GM23338 (cell line): ENCODE results near the gene PDLIM5. TPM values are rescaled to one million over a fixed set of nuclear protein-coding genes. Genes with fewer than 3 reads are reported as not detected.
A peak's percentile ranks its signal among the peaks of the same experiment; 100 is the strongest.

Source experiments
- ATAC-seq: fragments of 200-7000 bp; cut with Tn5 transposase; 3 replicates; pipeline ENCODE4 v1.9.1; 2020
- DNase-seq: peaks from one replicate; pipeline ENCODE4 v3.0.0-alpha.2; 2015; ENCODE audit warnings: low spot score
- H2AFZ ChIP-seq: fragments of 200-600 bp; sonication (generic); 2 replicates; pipeline ENCODE4 v1.8.0; 2016; ENCODE audit warnings: antibody characterized with exemption, mild to moderate bottlenecking, moderate library complexity
- H3F3A ChIP-seq: fragments of 200-600 bp; sonication (generic); replicated peaks from 2 replicates; pipeline ENCODE4 v1.8.0; 2017; ENCODE audit warnings: antibody characterized with exemption, mixed run types, low read depth
- H3K27ac ChIP-seq: fragments of 200-600 bp; sonication (generic); 2 replicates; pipeline ENCODE4 v1.6.1; 2016; ENCODE audit warnings: low read depth
- H3K27me3 ChIP-seq: fragments of 200-600 bp; sonication (generic); 2 replicates; pipeline ENCODE4 v1.8.0; 2016; ENCODE audit warnings: mild to moderate bottlenecking, mixed run types, moderate library complexity; ENCODE audit not compliant: insufficient read depth
- H3K36me3 ChIP-seq: fragments of 200-600 bp; sonication (generic); 2 replicates; pipeline ENCODE4 v1.8.0; 2016; ENCODE audit warnings: mild to moderate bottlenecking; ENCODE audit not compliant: insufficient read depth
- H3K4me1 ChIP-seq: fragments of 200-600 bp; sonication (generic); 2 replicates; pipeline ENCODE4 v1.8.0; 2016; ENCODE audit warnings: mild to moderate bottlenecking, moderate library complexity; ENCODE audit not compliant: insufficient read depth
- H3K4me2 ChIP-seq: fragments of 200-600 bp; sonication (generic); 2 replicates; pipeline ENCODE4 v1.7.1; 2017; ENCODE audit warnings: mixed run types
- H3K4me3 ChIP-seq: fragments of 200-600 bp; sonication (generic); 2 replicates; pipeline ENCODE4 v1.6.1; 2016; ENCODE audit warnings: mixed run types
- H3K79me2 ChIP-seq: fragments of 200-600 bp; sonication (generic); replicated peaks from 2 replicates; pipeline ENCODE4 v1.8.0; 2017; ENCODE audit warnings: mild to moderate bottlenecking; ENCODE audit not compliant: insufficient read depth
- H3K9me2 ChIP-seq: fragments of 200-600 bp; sonication (generic); 2 replicates; pipeline ENCODE4 v1.8.0; 2017; ENCODE audit not compliant: insufficient read depth
- H4K20me1 ChIP-seq: fragments of 200-600 bp; sonication (generic); replicated peaks from 2 replicates; pipeline ENCODE4 v1.8.0; 2017; ENCODE audit warnings: mild to moderate bottlenecking; ENCODE audit not compliant: insufficient read depth
- H3K27ac Mint-ChIP-seq: 2 replicates; pipeline ENCODE4 v1.8.0; 2020; ENCODE audit warnings: inconsistent platforms, mild to moderate bottlenecking, moderate library complexity, mixed read lengths
- H3K27me3 Mint-ChIP-seq: 3 replicates; pipeline ENCODE4 v1.8.0; 2022; ENCODE audit warnings: low read depth, mild to moderate bottlenecking, moderate library complexity, mixed read lengths, inconsistent platforms; ENCODE audit not compliant: insufficient read depth, poor library complexity
- H3K36me3 Mint-ChIP-seq: 3 replicates; pipeline ENCODE4 v1.8.0; 2021; ENCODE audit warnings: low read depth, mild to moderate bottlenecking, inconsistent platforms, moderate library complexity, mixed read lengths
- H3K4me1 Mint-ChIP-seq: 3 replicates; pipeline ENCODE4 v1.8.0; 2020; ENCODE audit warnings: mild to moderate bottlenecking, inconsistent platforms, mixed read lengths
- H3K4me3 Mint-ChIP-seq: 3 replicates; pipeline ENCODE4 v1.8.0; 2021; ENCODE audit warnings: moderate library complexity, mild to moderate bottlenecking, inconsistent platforms, mixed read lengths
- H3K9me3 Mint-ChIP-seq: 3 replicates; pipeline ENCODE4 v1.8.0; 2020; ENCODE audit warnings: moderate library complexity, mild to moderate bottlenecking, inconsistent platforms, mixed read lengths
- CREB1 ChIP-seq: fragments of 250-450 bp; sonication (Bioruptor Pico); IDR thresholded peaks from 2 replicates; pipeline ENCODE4 v1.5.0; 2020; ENCODE audit warnings: low read depth, mild to moderate bottlenecking, moderate library complexity
- CTCF ChIP-seq, 2 experiments: fragments of 200-600 bp in 1 of 2; sonication (generic) in 1 of 2; conservative IDR thresholded peaks; 2 replicates each; pipeline versions ENCODE4 v1.5.1 to v1.6.1; 2016 to 2017; ENCODE audit warnings: antibody characterized with exemption in 2 of 2, low read depth in 2 of 2, mild to moderate bottlenecking in 2 of 2, moderate library complexity in 1 of 2
- ETS1 ChIP-seq: IDR thresholded peaks from 2 replicates; pipeline ENCODE4 v1.6.1; 2016; ENCODE audit warnings: antibody characterized with exemption
- EZH2 ChIP-seq: fragments of 200-600 bp; sonication (generic); IDR thresholded peaks from one replicate; pipeline ENCODE4 v1.8.0; 2017; ENCODE audit warnings: antibody characterized with exemption, mild to moderate bottlenecking, low read depth; ENCODE audit not compliant: unreplicated experiment
- EZH2phosphoT487 ChIP-seq: fragments of 200-600 bp; sonication (generic); IDR thresholded peaks from one replicate; pipeline ENCODE4 v1.8.1; 2018; ENCODE audit warnings: antibody characterized with exemption; ENCODE audit not compliant: unreplicated experiment
- NANOG ChIP-seq: IDR thresholded peaks from 2 replicates; pipeline ENCODE4 v1.6.1; 2016; ENCODE audit warnings: antibody characterized with exemption, borderline replicate concordance
- POLR2AphosphoS5 ChIP-seq: IDR thresholded peaks from 2 replicates; pipeline ENCODE4 v1.6.1; 2016; ENCODE audit warnings: antibody characterized with exemption, low read depth
- REST ChIP-seq: IDR thresholded peaks from one replicate; pipeline ENCODE4 v1.6.1; 2018; ENCODE audit warnings: antibody characterized with exemption; ENCODE audit not compliant: unreplicated experiment
- STAT1 ChIP-seq: IDR thresholded peaks from one replicate; pipeline ENCODE4 v1.6.1; 2016; ENCODE audit warnings: antibody characterized with exemption; ENCODE audit not compliant: unreplicated experiment
- ZNF114 ChIP-seq: fragments of 250-450 bp; sonication (Bioruptor Pico); IDR thresholded peaks from 2 replicates; pipeline ENCODE4 v1.5.0; 2020; ENCODE audit warnings: mild to moderate bottlenecking, moderate library complexity
- ZNF331 ChIP-seq: fragments of 250-450 bp; sonication (Bioruptor Pico); IDR thresholded peaks from 2 replicates; pipeline ENCODE4 v1.5.0; 2020; ENCODE audit warnings: low read depth, mild to moderate bottlenecking, moderate library complexity
- polyA plus RNA-seq: library from polyadenylated mRNA; unstranded; fragments of >200 nt; fragmentation: Nextera tagmentation; extraction: Ambion mirVana; gene quantifications from 2 replicates; pipeline ENCODE4 v1.2.1, GENCODE V29; 2016
- total RNA-seq: library from RNA; depleted of rRNA; stranded (reverse); fragments of >200 nt; shearing (Covaris generic); gene quantifications from 2 replicates; pipeline ENCODE4 v1.2.3, GENCODE V29; 2014

The PDLIM5 gene
- total and polyA plus RNA-seq, 2 experiments from 2014 or later: 45.2 to 53.0 TPM

- no peak overlapping the region for H3K27ac ChIP-seq
- H2AFZ ChIP-seq: 0 out of 2 replicates have a peak overlapping the region, but pooled peaks have one; percentile 63
- H3K4me2 ChIP-seq: no peak overlapping the region
- H3K9me2 ChIP-seq: peaks cover 3% of the 10 kb centered on the region; the same call in 1 of the 2 replicates
- Mint-ChIP-seq H3K4me3 (no peak overlapping the region), H3K27ac (no peak overlapping the region), H3K9me3 (no peaks in the 10 kb centered on the region), H3K4me1 (peaks cover 4% of the 10 kb centered on the region), H3K36me3 (no peaks in the 10 kb centered on the region), H3K27me3 (no peaks in the 10 kb centered on the region)
- DNase-seq: no peak
- peak; percentile 27; the same call in 2 of the 3 replicates for ATAC-seq
- no peaks in the 10 kb centered on the region for H4K20me1 ChIP-seq
- H3K4me3 ChIP-seq: no peak overlapping the region
- no peaks in the 10 kb centered on the region for H3K79me2 ChIP-seq
- H3K36me3 ChIP-seq: no peaks in the 10 kb centered on the region
- no peaks in the 10 kb centered on the region; the same call in 1 of the 2 replicates for H3K4me1 ChIP-seq
- no peaks in the 10 kb centered on the region for H3F3A ChIP-seq
- TF ChIP-seq NANOG: no peak
- no peak for TF ChIP-seq ZNF114 (CRISPR knock-in tag)
- TF ChIP-seq REST: no peak
- no peaks in the 10 kb centered on the region for H3K27me3 ChIP-seq
Observed at GRCh38 chr4:94676970-94677369, 225.2 kb downstream of the PDLIM5 start.

- Mint-ChIP-seq H3K27ac (no peak overlapping the region), H3K36me3 (no peaks in the 10 kb centered on the region), H3K4me1 (peaks cover 4% of the 10 kb centered on the region), H3K9me3 (no peaks in the 10 kb centered on the region), H3K27me3 (no peaks in the 10 kb centered on the region), H3K4me3 (no peak overlapping the region)
- Histone ChIP-seq H3K4me3 (no peak overlapping the region), H3K27me3 (no peaks in the 10 kb centered on the region), H4K20me1 (no peaks in the 10 kb centered on the region), H3K79me2 (no peaks in the 10 kb centered on the region), H3K4me1 (no peaks in the 10 kb centered on the region; the same call in 1 of the 2 replicates), H3K9me2 (peaks cover 3% of the 10 kb centered on the region; the same call in 1 of the 2 replicates), H2AFZ (no peak overlapping the region), H3F3A (no peaks in the 10 kb centered on the region), H3K4me2 (no peak overlapping the region), H3K36me3 (no peaks in the 10 kb centered on the region), H3K27ac (no peak overlapping the region)
- ATAC-seq (no peak), DNase-seq (no peak)
- no peak for TF ChIP-seq EZH2phosphoT487
- TF ChIP-seq ETS1: no peak
- no peak for TF ChIP-seq CREB1
- no peak for TF ChIP-seq REST
- TF ChIP-seq CTCF (conservative IDR thresholded peaks at IDR 0.05; ENCODE audit: low read depth in 2 of 2): no peak
- TF ChIP-seq ZNF331 (CRISPR knock-in tag): no peak
- TF ChIP-seq POLR2AphosphoS5: no peak
- no peak for TF ChIP-seq ZNF114 (CRISPR knock-in tag)
- no peak for TF ChIP-seq STAT1
- no peak for TF ChIP-seq NANOG
- TF ChIP-seq EZH2: no peak
Observed at GRCh38 chr4:94678896-94679295, 227.2 kb downstream of the PDLIM5 start.
